Kidney epithelial cell (primary cell): ENCODE measurements around the gene FUT6. TPM values are rescaled to one million over a fixed set of nuclear protein-coding genes. Genes with fewer than 3 reads are reported as not detected.

ENCODE experiments used
- DNase-seq: peaks from one replicate; pipeline ENCODE4 v3.0.0-alpha.2; 2010; ENCODE audit warnings: low read depth
- H3K27me3 ChIP-seq: 2 replicates; pipeline ENCODE4 v1.6.0; 2011; ENCODE audit warnings: low read length; ENCODE audit not compliant: control insufficient read depth, insufficient read depth
- H3K36me3 ChIP-seq: 2 replicates; pipeline ENCODE4 v1.5.1; 2011; ENCODE audit warnings: low read length; ENCODE audit not compliant: control insufficient read depth, insufficient read depth
- H3K4me3 ChIP-seq: 2 replicates; pipeline ENCODE4 v1.5.1; 2011; ENCODE audit warnings: low read depth, mild to moderate bottlenecking, control low read depth, low read length
- total RNA-seq: library from RNA; depleted of rRNA; stranded (reverse); fragments of >200 nt; gene quantifications from 2 replicates; pipeline ENCODE4 v1.2.3, GENCODE V29; 2015
- TF ChIP-seq, protein P1 (sequence below): IDR thresholded peaks from 2 replicates; pipeline ENCODE4 v1.5.1; 2011; ENCODE audit warnings: mild to moderate bottlenecking, moderate library complexity, low read length, control low read depth, inconsistent platforms; ENCODE audit not compliant: insufficient read depth, poor library complexity, severe bottlenecking

FUT6 gene
- total RNA-seq, 1 donor from 2014 or later: 0.84 TPM

DNA sequence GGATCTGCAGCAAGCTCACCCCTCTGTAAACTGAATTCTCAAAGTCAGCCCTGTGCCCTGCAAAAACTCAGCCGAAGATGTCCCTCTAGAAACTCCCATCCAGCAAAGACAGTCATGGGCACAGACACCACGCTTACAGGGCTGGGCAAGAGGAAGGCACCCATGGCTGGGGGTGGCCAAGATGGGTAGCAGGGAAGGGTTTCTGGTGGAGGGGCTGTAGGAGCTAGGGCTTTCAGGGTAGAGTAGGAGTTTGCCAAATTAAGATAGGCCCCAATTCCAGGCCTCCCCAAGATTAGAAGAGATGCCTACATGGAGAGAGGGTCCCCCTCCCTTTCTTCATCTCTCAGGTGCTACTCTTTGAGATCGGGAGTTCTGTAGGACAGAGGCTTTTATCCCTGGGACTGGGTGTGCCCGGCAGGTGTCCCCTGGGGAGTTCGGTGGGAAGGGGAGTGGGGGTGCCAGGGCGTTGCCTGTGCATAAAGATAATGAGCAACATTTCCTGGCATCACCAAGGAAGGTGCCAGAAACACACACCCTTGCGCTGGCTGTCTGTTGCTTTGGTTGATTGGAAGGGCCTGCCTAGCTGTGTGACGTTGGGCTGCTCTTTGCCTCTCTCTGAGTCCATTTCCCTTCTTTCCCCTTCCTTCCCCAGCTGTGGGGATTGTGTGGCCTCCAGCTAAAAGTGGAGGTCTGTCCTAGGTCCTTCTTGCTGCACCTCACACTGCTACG lies 25.2 kb downstream of the FUT6 start:
- TF ChIP-seq, protein P1, sequence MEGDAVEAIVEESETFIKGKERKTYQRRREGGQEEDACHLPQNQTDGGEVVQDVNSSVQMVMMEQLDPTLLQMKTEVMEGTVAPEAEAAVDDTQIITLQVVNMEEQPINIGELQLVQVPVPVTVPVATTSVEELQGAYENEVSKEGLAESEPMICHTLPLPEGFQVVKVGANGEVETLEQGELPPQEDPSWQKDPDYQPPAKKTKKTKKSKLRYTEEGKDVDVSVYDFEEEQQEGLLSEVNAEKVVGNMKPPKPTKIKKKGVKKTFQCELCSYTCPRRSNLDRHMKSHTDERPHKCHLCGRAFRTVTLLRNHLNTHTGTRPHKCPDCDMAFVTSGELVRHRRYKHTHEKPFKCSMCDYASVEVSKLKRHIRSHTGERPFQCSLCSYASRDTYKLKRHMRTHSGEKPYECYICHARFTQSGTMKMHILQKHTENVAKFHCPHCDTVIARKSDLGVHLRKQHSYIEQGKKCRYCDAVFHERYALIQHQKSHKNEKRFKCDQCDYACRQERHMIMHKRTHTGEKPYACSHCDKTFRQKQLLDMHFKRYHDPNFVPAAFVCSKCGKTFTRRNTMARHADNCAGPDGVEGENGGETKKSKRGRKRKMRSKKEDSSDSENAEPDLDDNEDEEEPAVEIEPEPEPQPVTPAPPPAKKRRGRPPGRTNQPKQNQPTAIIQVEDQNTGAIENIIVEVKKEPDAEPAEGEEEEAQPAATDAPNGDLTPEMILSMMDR: no peak
- Histone ChIP-seq H3K4me3 (no peak overlapping the region), H3K36me3 (no peaks in the 10 kb centered on the region), H3K27me3 (peaks cover 12% of the 10 kb centered on the region)
- no peak for DNase-seq

DNA sequence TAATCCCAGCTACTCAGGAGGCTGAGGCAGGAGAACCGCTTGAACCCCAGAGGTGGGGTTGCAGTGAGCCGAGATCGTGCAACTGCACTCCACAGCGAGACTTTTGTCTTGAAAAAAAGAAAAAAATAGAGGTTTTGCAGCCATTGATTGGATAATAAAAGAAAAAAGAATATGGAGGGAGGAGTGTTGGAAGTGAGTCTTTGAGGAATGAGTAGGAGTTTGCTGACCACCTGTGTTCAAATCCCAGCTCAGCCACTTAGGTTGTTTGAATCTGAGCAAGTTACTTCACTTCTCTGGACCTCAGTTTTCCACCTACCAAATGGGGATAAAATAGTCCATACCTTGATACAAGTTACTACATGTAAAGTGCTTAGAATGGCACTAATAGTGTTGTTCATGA lies 28.4 kb downstream of the FUT6 start:
- no peak for DNase-seq
- Histone ChIP-seq H3K4me3 (no peak overlapping the region), H3K27me3 (peaks cover 16% of the 10 kb centered on the region), H3K36me3 (no peaks in the 10 kb centered on the region)
- TF ChIP-seq, protein P1: no peak

DNA sequence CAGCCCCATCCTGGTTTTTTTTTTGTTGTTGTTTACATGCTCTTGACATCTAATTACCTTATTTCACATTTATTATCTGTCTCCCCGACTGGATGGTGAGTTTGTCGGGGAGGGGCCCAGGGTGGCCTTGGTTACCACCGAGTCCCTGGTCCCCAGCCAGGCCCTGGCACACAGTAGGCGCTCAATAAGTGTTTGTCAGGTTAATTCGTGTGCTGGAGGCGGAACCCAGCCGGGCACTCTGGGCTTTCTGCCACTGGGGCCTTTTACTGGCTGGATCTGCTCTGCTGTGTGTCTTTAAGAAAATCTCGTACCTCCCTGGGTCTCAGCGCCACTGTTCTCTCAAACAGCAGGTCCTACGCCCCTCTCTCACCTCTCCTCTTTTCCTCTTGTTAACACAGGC lies 30.0 kb downstream of the FUT6 start:
- H3K36me3 ChIP-seq: no peaks in the 10 kb centered on the region
- peaks cover 20% of the 10 kb centered on the region for H3K27me3 ChIP-seq
- TF ChIP-seq, protein P1: no peak
- H3K4me3 ChIP-seq: no peak overlapping the region
- DNase-seq: no peak

DNA sequence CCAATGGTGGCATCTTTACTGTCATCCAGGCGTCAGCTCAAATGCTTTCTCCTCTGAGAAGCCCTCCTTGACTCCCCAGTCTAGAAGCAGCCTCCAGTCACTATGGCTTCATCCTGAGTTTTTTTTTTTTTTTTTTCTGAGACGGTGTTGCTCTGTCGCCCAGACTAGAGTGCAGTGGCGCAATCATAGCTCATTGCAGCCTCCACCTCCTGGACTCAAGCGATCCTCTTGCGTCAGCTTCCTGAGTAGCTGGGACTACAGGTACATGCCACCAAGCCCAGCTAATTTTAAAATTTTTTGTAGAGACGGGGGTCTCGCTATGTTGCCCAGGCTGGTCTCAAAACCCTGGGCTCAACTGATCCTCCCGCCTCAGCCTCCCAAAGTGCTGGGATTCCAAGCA lies 30.4 kb downstream of the FUT6 start:
- TF ChIP-seq, protein P1: no peak

DNA sequence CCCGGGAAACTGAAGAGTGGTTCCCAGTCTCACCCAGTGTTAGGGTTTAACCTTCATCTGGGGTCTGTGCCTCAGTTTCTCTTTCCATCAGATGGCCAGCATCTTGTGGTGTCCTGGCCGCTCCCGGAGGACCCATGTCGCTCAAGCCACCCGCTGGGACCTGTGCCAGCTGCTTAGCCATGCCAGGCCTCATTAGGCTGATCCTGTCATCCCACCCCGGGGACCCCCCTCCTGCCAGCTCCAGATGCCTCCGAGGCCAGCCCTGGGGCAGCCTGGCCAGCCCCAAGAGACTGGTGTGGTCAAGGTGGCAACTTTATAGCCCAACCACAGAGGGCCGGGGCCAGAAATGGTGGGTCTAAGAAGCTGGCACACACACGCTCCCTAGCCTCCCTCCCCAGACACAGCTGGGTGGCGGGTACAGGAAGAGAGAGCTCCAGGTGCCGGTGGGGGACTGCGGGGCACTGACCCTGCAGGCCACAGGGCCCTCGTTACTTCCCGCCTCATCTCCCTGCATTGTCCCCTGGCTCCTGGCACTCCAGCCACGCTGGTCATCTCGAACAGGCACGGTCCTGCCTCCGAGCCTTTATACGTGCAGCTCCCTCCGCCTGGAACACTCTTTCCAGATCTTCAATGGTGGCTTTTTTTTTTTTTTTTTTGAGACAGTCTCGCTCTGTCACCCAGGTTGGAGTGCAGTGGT lies 31.2 kb downstream of the FUT6 start:
- TF ChIP-seq, protein P1: no peak
- H3K27me3 ChIP-seq: peaks cover 25% of the 10 kb centered on the region
- H3K4me3 ChIP-seq: no peak overlapping the region
- H3K36me3 ChIP-seq: no peaks in the 10 kb centered on the region
- no peak for DNase-seq

More for the DNA sequence above, 30.4 kb downstream of the FUT6 start:
- Histone ChIP-seq H3K4me3 (no peak overlapping the region), H3K27me3 (peaks cover 22% of the 10 kb centered on the region), H3K36me3 (no peaks in the 10 kb centered on the region)
- no peak for DNase-seq
